Muscle of leg (tissue), 11 donors: ENCODE data around the gene LSR. TPM values are rescaled to one million over a fixed set of nuclear protein-coding genes. Genes with fewer than 3 reads are reported as not detected.

Experiments used
- DNase-seq: peaks from one replicate; pipeline ENCODE4 v3.0.0; 2013
- H3K27ac ChIP-seq: one replicate; pipeline ENCODE4 v1.5.1; 2013; ENCODE audit warnings: mild to moderate bottlenecking, low read length, control low read depth
- H3K27me3 ChIP-seq: one replicate; pipeline ENCODE4 v1.6.1; 2013; ENCODE audit warnings: low read length; ENCODE audit not compliant: control insufficient read depth, insufficient read depth
- H3K36me3 ChIP-seq: one replicate; pipeline ENCODE4 v1.6.1; 2013; ENCODE audit warnings: low read length; ENCODE audit not compliant: control insufficient read depth, insufficient read depth
- H3K4me1 ChIP-seq: one replicate; pipeline ENCODE4 v1.6.1; 2013; ENCODE audit warnings: low read length; ENCODE audit not compliant: control insufficient read depth, insufficient read depth
- H3K4me3 ChIP-seq: one replicate; pipeline ENCODE4 v1.5.1; 2013; ENCODE audit warnings: low read length, control low read depth
- H3K9me3 ChIP-seq: replicated peaks from 2 replicates; pipeline ENCODE4 v1.6.1; 2013; ENCODE audit warnings: low read depth, low read length; ENCODE audit not compliant: control insufficient read depth
- WGBS: methylation state at CpG from one replicate; pipeline ENCODE4 v1.1.5; 2013; ENCODE audit warnings: missing lambda C conversion rate; ENCODE audit not compliant: insufficient coverage; 5-methylcytosine and 5-hydroxymethylcytosine counted together
- polyA plus RNA-seq, 8 donors: library from polyadenylated mRNA; unstranded; fragments of 120-200 nt; gene quantifications; one replicate each; pipeline versions ENCODE4 v1.2.1 to v1.2.3, GENCODE V29; 2013; ENCODE audit warnings: inconsistent platforms in 1 of 8, low replicate concordance in 1 of 8; ENCODE audit not compliant: insufficient read length in 8 of 8, insufficient read depth in 1 of 8
- total RNA-seq: library from RNA; stranded (reverse); fragments of 120-200 nt; gene quantifications from one replicate; pipeline ENCODE4 v1.2.4, GENCODE V29; 2013

LSR gene
- total and polyA plus RNA-seq, 9 donors = 2.9 to 15.2 (median 5.1) TPM

DNA sequence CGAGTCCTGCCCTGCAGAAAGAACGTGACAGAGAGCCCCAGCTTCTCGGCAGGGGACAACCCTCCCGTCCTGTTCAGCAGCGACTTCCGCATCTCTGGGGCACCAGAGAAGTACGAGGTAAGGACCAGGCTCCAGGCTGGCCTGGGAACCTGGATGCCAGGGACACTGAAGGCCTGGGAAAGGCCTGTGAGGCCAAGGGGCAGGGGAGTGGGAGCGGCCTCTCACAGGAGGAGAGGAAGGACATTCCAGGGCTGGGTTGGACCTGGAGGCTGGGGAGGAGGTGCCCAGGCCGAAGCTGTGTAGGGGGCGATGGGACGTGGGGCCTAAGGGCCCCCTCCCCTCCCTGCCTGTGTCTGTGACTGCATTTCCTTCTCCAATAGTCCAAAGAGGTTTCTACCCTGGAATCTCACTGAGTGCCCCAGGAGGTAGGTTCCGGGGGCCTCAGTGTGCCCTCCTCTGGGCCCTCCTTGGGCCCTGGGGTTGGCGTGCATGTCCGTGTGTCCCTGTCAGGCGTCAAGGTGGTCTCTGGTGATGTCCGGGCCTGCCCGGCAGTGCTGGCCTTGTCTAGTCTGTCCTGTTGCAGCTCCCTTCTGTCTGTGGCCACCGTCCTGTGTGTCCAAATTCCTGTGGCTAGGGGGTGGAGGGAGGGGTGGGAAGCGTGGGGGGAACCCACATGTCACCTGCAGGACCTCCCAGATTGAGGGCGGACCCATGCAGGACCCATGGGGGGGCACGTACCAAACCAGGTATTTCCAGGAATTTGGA lies 63.3 kb downstream of the LSR start:
- Histone ChIP-seq H3K27ac (no peak overlapping the region), H3K27me3 (no peaks in the 10 kb centered on the region), H3K9me3 (no peaks in the 10 kb centered on the region), H3K4me3 (no peak overlapping the region), H3K4me1 (peaks cover 23% of the 10 kb centered on the region), H3K36me3 (no peaks in the 10 kb centered on the region)
- DNase-seq = no peak
- WGBS = 73% methylated on average over 16 of the region's 21 CpGs

- WGBS = 51% methylated on average over 6 of the region's 7 CpGs
Measured at GRCh38 chr19:35313587-35313986, 64.8 kb downstream of the LSR start.

GRCh38 chr19:35314031-35314430 lies 65.2 kb downstream of the LSR start:
- 89% methylated on average over 5 of the region's 8 CpGs for WGBS
- no peak for DNase-seq
- Histone ChIP-seq H3K36me3 (no peaks in the 10 kb centered on the region), H3K9me3 (no peaks in the 10 kb centered on the region), H3K27me3 (no peaks in the 10 kb centered on the region), H3K4me1 (peaks cover 16% of the 10 kb centered on the region), H3K4me3 (no peak overlapping the region), H3K27ac (no peak overlapping the region)

More at GRCh38 chr19:35313587-35313986, 64.8 kb downstream of the LSR start:
- Histone ChIP-seq H3K36me3 (no peaks in the 10 kb centered on the region), H3K4me1 (peaks cover 17% of the 10 kb centered on the region), H3K27ac (no peak overlapping the region), H3K9me3 (no peaks in the 10 kb centered on the region), H3K27me3 (no peaks in the 10 kb centered on the region), H3K4me3 (no peak overlapping the region)
- DNase-seq = no peak

GRCh38 chr19:35314858-35315470 lies 66.2 kb downstream of the LSR start:
- DNase-seq = no peak
- H3K27ac ChIP-seq = no peak overlapping the region
- H3K36me3 ChIP-seq = no peaks in the 10 kb centered on the region
- peaks cover 8% of the 10 kb centered on the region for H3K4me1 ChIP-seq
- H3K4me3 ChIP-seq = no peak overlapping the region
- no peaks in the 10 kb centered on the region for H3K27me3 ChIP-seq
- WGBS = 81% methylated on average over 6 of the region's 10 CpGs
- H3K9me3 ChIP-seq = no peaks in the 10 kb centered on the region

- no peaks in the 10 kb centered on the region for H3K9me3 ChIP-seq
- H3K4me3 ChIP-seq = no peak overlapping the region
- no peak for DNase-seq
- H3K4me1 ChIP-seq = peaks cover 8% of the 10 kb centered on the region
- WGBS = 39% methylated on average over 5 of the region's 9 CpGs
- H3K36me3 ChIP-seq = no peaks in the 10 kb centered on the region
- no peaks in the 10 kb centered on the region for H3K27me3 ChIP-seq
- H3K27ac ChIP-seq = no peak overlapping the region
Measured at GRCh38 chr19:35315883-35316282, 67.1 kb downstream of the LSR start.

DNA sequence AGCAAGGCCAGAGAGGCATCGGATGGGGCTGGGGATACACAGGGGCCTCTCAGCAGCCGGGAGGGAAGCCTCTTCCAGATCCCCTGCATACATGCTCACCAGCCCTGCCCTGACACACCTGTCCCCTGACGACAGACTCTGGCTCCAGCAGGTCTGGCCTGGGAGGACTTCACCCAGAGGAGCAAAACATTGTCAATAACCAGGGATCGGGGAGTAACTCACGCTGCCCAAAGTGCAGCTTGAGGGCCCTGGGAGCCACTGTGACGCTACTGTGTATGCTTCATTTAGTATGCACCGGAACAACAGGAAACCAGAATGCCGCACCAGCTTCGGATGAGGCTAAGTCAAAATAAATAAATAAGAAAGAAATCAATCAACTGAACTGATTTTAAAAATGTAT lies 67.8 kb downstream of the LSR start:
- Histone ChIP-seq H3K4me3 (no peak overlapping the region), H3K4me1 (peaks cover 8% of the 10 kb centered on the region), H3K36me3 (no peaks in the 10 kb centered on the region), H3K9me3 (no peaks in the 10 kb centered on the region), H3K27me3 (no peaks in the 10 kb centered on the region), H3K27ac (no peak overlapping the region)
- WGBS = 48% methylated on average over 6 of the region's 9 CpGs
- DNase-seq = no peak

Other genes with a start within 250 kb of the LSR start
- gene GRAMD1A, start 248.7 kb upstream of the LSR start, total RNA-seq = 16.0 TPM
- 10 to 100 TPM; 33.3 to 48.0 (median 38.4) TPM for gene GRAMD1A, start 248.7 kb upstream of the LSR start, polyA plus RNA-seq
- gene SCN1B, start 218.5 kb upstream of the LSR start, total RNA-seq = 3.2 TPM
- gene SCN1B, start 218.5 kb upstream of the LSR start, polyA plus RNA-seq = 1 to 10 TPM; 3.0 to 6.7 (median 3.7) TPM
- gene HPN, start 207.3 kb upstream of the LSR start, total RNA-seq = 0.13 TPM
- 10 to 100 TPM in 1 of 8 donors, 1 to 10 TPM in 1, under 1 TPM in 5, not detected in 1; 0.14 to 15.6 (median 0.50) TPM for gene HPN, start 207.3 kb upstream of the LSR start, polyA plus RNA-seq
- 0.35 TPM for gene FXYD3, start 133.2 kb upstream of the LSR start, total RNA-seq
- 1 to 10 TPM in 3 of 8 donors, under 1 TPM in 4, not detected in 1; 0.31 to 9.3 (median 0.65) TPM for gene FXYD3, start 133.2 kb upstream of the LSR start, polyA plus RNA-seq
- 8.6 TPM for gene LGI4, start 113.9 kb upstream of the LSR start, total RNA-seq
- gene LGI4, start 113.9 kb upstream of the LSR start, polyA plus RNA-seq = 10 to 100 TPM in 6 of 8 donors, 1 to 10 TPM in 2; 8.4 to 16.3 (median 11.3) TPM
- gene FXYD1, start 110.2 kb upstream of the LSR start, total RNA-seq = 152 TPM
- 100 to 1,000 TPM; 144 to 301 (median 206) TPM for gene FXYD1, start 110.2 kb upstream of the LSR start, polyA plus RNA-seq
- gene FXYD7, start 105.7 kb upstream of the LSR start, total RNA-seq = 0.71 TPM
- gene FXYD7, start 105.7 kb upstream of the LSR start, polyA plus RNA-seq = 1 to 10 TPM in 2 of 8 donors, under 1 TPM in 6; 0.38 to 1.4 (median 0.63) TPM
- 13.3 TPM for gene FXYD5, start 94.3 kb upstream of the LSR start, total RNA-seq
- gene FXYD5, start 94.3 kb upstream of the LSR start, polyA plus RNA-seq = 10 to 100 TPM; 16.0 to 28.1 (median 21.9) TPM
- gene FAM187B, start 20.3 kb upstream of the LSR start, total RNA-seq = not detected
- gene FAM187B, start 20.3 kb upstream of the LSR start, polyA plus RNA-seq = not detected
- gene USF2, start 20.0 kb downstream of the LSR start, total RNA-seq = 44.9 TPM
- 100 to 1,000 TPM; 102 to 132 (median 109) TPM for gene USF2, start 20.0 kb downstream of the LSR start, polyA plus RNA-seq
- 0.18 TPM for gene HAMP, start 33.5 kb downstream of the LSR start, total RNA-seq
- under 1 TPM in 7 of 8 donors, not detected in 1; 0.04 to 0.41 (median 0.10) TPM for gene HAMP, start 33.5 kb downstream of the LSR start, polyA plus RNA-seq
- 2.6 TPM for gene MAG, start 43.2 kb downstream of the LSR start, total RNA-seq
- gene MAG, start 43.2 kb downstream of the LSR start, polyA plus RNA-seq = 1 to 10 TPM in 3 of 8 donors, under 1 TPM in 5; 0.16 to 2.5 (median 0.48) TPM
- gene CD22, start 80.2 kb downstream of the LSR start, total RNA-seq = 3.3 TPM
- 1 to 10 TPM in 3 of 8 donors, under 1 TPM in 5; 0.55 to 8.9 (median 0.92) TPM for gene CD22, start 80.2 kb downstream of the LSR start, polyA plus RNA-seq
- 0.04 TPM for gene FFAR1, start 98.9 kb downstream of the LSR start, total RNA-seq
- gene FFAR1, start 98.9 kb downstream of the LSR start, polyA plus RNA-seq = under 1 TPM in 2 of 8 donors, not detected in 6; 0.07 to 0.14 TPM
- 0.22 TPM for gene FFAR3, start 109.5 kb downstream of the LSR start, total RNA-seq
- under 1 TPM in 5 of 8 donors, not detected in 3; 0.06 to 0.24 (median 0.16) TPM for gene FFAR3, start 109.5 kb downstream of the LSR start, polyA plus RNA-seq
- not detected for gene GPR42, start 122.1 kb downstream of the LSR start, total RNA-seq
- under 1 TPM in 1 of 8 donors, not detected in 7; 0.15 TPM for gene GPR42, start 122.1 kb downstream of the LSR start, polyA plus RNA-seq
- 0.22 TPM for gene FFAR2, start 199.3 kb downstream of the LSR start, total RNA-seq
- gene FFAR2, start 199.3 kb downstream of the LSR start, polyA plus RNA-seq = under 1 TPM in 7 of 8 donors, not detected in 1; 0.10 to 0.73 (median 0.23) TPM
- gene KRTDAP, start 241.5 kb downstream of the LSR start, total RNA-seq = 0.18 TPM
- gene KRTDAP, start 241.5 kb downstream of the LSR start, polyA plus RNA-seq = 10 to 100 TPM in 1 of 8 donors, 1 to 10 TPM in 1, under 1 TPM in 2, not detected in 4; 0.43 to 36.6 (median 3.6) TPM